SK-N-SH (cell line): ENCODE results near the gene CDH13.

ENCODE experiments used
- FOXJ3 ChIP-seq: sonication (generic); formaldehyde crosslinking; IDR thresholded peaks from 2 replicates; pipeline ENCODE4 v1.5.1; 2020; ENCODE audit warnings: mild to moderate bottlenecking, missing genetic modification reagents
- GATA2 ChIP-seq: sonication (generic); formaldehyde crosslinking; IDR thresholded peaks from 2 replicates; pipeline ENCODE4 v1.5.0; 2020; ENCODE audit warnings: mild to moderate bottlenecking, missing genetic modification reagents
- POLR2AphosphoS5 ChIP-seq: IDR thresholded peaks from 2 replicates; pipeline ENCODE4 v1.6.1; 2012; ENCODE audit warnings: low read depth, low read length
- TF ChIP-seq, protein P1 (sequence below): fragments of 150-350 bp; IDR thresholded peaks from 2 replicates; pipeline ENCODE4 v1.6.1; 2016; ENCODE audit warnings: mild to moderate bottlenecking, low read depth, low read length
- TF ChIP-seq, protein P2 (sequence below): fragments of 200-600 bp; sonication (generic); IDR thresholded peaks from 2 replicates; pipeline ENCODE4 v1.6.1; 2017; ENCODE audit warnings: antibody characterized with exemption, mild to moderate bottlenecking, moderate library complexity

DNA sequence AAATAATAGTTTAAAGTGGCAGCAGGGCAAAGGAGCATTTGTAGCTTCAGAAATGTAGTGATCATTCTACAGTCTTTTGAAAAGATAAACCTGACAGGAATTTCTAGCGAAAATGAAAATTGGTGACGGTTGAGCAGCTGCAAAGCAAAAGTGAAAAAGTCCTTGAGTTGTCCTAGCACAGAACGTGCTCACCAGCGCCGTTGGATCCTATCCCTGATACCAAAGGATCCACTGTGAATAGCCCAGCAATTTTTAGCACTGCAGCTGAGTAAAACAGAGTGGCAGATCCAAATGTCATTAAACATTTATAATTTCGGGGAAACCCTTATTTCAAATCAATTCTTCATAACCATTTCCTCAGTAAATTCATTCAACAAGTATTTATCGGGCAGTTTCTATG, 727.2 kb downstream of the CDH13 start:
- no peak for TF ChIP-seq GATA2 (CRISPR knock-in tag)
- TF ChIP-seq, protein P1, sequence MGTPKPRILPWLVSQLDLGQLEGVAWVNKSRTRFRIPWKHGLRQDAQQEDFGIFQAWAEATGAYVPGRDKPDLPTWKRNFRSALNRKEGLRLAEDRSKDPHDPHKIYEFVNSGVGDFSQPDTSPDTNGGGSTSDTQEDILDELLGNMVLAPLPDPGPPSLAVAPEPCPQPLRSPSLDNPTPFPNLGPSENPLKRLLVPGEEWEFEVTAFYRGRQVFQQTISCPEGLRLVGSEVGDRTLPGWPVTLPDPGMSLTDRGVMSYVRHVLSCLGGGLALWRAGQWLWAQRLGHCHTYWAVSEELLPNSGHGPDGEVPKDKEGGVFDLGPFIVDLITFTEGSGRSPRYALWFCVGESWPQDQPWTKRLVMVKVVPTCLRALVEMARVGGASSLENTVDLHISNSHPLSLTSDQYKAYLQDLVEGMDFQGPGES, result no peak
- TF ChIP-seq FOXJ3 (CRISPR knock-in tag), result no peak
- TF ChIP-seq, protein P2, sequence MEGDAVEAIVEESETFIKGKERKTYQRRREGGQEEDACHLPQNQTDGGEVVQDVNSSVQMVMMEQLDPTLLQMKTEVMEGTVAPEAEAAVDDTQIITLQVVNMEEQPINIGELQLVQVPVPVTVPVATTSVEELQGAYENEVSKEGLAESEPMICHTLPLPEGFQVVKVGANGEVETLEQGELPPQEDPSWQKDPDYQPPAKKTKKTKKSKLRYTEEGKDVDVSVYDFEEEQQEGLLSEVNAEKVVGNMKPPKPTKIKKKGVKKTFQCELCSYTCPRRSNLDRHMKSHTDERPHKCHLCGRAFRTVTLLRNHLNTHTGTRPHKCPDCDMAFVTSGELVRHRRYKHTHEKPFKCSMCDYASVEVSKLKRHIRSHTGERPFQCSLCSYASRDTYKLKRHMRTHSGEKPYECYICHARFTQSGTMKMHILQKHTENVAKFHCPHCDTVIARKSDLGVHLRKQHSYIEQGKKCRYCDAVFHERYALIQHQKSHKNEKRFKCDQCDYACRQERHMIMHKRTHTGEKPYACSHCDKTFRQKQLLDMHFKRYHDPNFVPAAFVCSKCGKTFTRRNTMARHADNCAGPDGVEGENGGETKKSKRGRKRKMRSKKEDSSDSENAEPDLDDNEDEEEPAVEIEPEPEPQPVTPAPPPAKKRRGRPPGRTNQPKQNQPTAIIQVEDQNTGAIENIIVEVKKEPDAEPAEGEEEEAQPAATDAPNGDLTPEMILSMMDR, result no peak
- TF ChIP-seq POLR2AphosphoS5, result no peak
